CD14-positive monocyte (primary cell): ENCODE data around the gene WDR86. TPM values are rescaled to one million over a fixed set of nuclear protein-coding genes. Genes with fewer than 3 reads are reported as not detected.

ENCODE experiments used
- DNase-seq, 3 donors: peaks; one replicate each; pipeline ENCODE4 v3.0.0-alpha.2; 2011 to 2022
- H2AFZ ChIP-seq: 2 replicates; pipeline ENCODE4 v1.6.0; 2012; ENCODE audit warnings: mild to moderate bottlenecking, low read depth, low read length, inconsistent platforms; ENCODE audit not compliant: insufficient read depth, poor library complexity, severe bottlenecking
- H3K27ac ChIP-seq, 2 donors: 1 replicate in 1 of 2; 2 replicates in 1 of 2; pipeline ENCODE4 v1.5.1; 2012 to 2013; ENCODE audit warnings: low read length in 2 of 2, control low read depth in 1 of 2, inconsistent platforms in 1 of 2, low read depth in 1 of 2, mild to moderate bottlenecking in 1 of 2
- H3K27me3 ChIP-seq, 2 donors: one replicate each; pipeline versions ENCODE4 v1.6.0 to v1.6.1; 2011 to 2013; ENCODE audit warnings: low read length in 2 of 2; ENCODE audit not compliant: control insufficient read depth in 2 of 2, insufficient read depth in 2 of 2
- H3K36me3 ChIP-seq, 2 donors: replicated peaks in 1 of 2; 1 replicate in 1 of 2; 2 replicates in 1 of 2; pipeline versions ENCODE4 v1.5.1 to v1.6.1; 2012 to 2013; ENCODE audit warnings: low read length in 2 of 2, control low read depth in 1 of 2, inconsistent platforms in 1 of 2, mild to moderate bottlenecking in 1 of 2; ENCODE audit not compliant: insufficient read depth in 2 of 2, control insufficient read depth in 1 of 2
- H3K4me1 ChIP-seq, 2 donors: 1 replicate in 1 of 2; 2 replicates in 1 of 2; pipeline versions ENCODE4 v1.5.1 to v1.6.1; 2012 to 2013; ENCODE audit warnings: low read length in 2 of 2, control low read depth in 1 of 2, inconsistent platforms in 1 of 2, mild to moderate bottlenecking in 1 of 2, moderate library complexity in 1 of 2; ENCODE audit not compliant: insufficient read depth in 2 of 2, control insufficient read depth in 1 of 2
- H3K4me2 ChIP-seq: replicated peaks from 2 replicates; pipeline ENCODE3; 2012; ENCODE audit warnings: low read length, moderate library complexity, mild to moderate bottlenecking; ENCODE audit not compliant: poor library complexity, severe bottlenecking; ENCODE audit errors: extremely low read depth
- H3K4me3 ChIP-seq, 3 experiments: fragments of 200-600 bp in 1 of 3; sonication (generic) in 1 of 3; replicated peaks in 1 of 3; 1 replicate in 2 of 3; 2 replicates in 1 of 3; pipeline ENCODE4 v1.5.1; 2011 to 2013; ENCODE audit warnings: low read length in 3 of 3, mild to moderate bottlenecking in 3 of 3, control low read depth in 2 of 3, low read depth in 2 of 3, inconsistent platforms in 1 of 3, moderate library complexity in 1 of 3
- H3K79me2 ChIP-seq: 2 replicates; pipeline ENCODE4 v1.6.0; 2012; ENCODE audit warnings: mild to moderate bottlenecking, control low read depth, inconsistent platforms, low read length, moderate library complexity; ENCODE audit not compliant: insufficient read depth
- H3K9ac ChIP-seq: 2 replicates; pipeline ENCODE4 v1.6.0; 2017; ENCODE audit warnings: low read length, mild to moderate bottlenecking; ENCODE audit not compliant: insufficient read depth, poor library complexity, severe bottlenecking
- H3K9me3 ChIP-seq, 2 donors: replicated peaks in 1 of 2; 1 replicate in 1 of 2; 2 replicates in 1 of 2; pipeline versions ENCODE4 v1.5.1 to v1.6.1; 2012 to 2013; ENCODE audit warnings: low read length in 2 of 2, control low read depth in 1 of 2; ENCODE audit not compliant: control insufficient read depth in 1 of 2, insufficient read depth in 1 of 2
- H4K20me1 ChIP-seq: 2 replicates; pipeline ENCODE4 v1.6.0; 2012; ENCODE audit warnings: mild to moderate bottlenecking, low read length, control low read depth, moderate library complexity; ENCODE audit not compliant: insufficient read depth
- H3K27ac Mint-ChIP-seq, 7 donors: one replicate each; pipeline ENCODE4 v1.8.0; 2020; ENCODE audit warnings: mild to moderate bottlenecking in 7 of 7, mixed read lengths in 7 of 7, moderate library complexity in 6 of 7, inconsistent platforms in 2 of 7
- H3K27me3 Mint-ChIP-seq, 3 donors: one replicate each; pipeline ENCODE4 v1.8.0; 2021 to 2022; ENCODE audit warnings: low read depth in 3 of 3, mild to moderate bottlenecking in 3 of 3, mixed read lengths in 3 of 3, moderate library complexity in 3 of 3, inconsistent platforms in 1 of 3
- H3K36me3 Mint-ChIP-seq, 2 donors: one replicate each; pipeline ENCODE4 v1.8.0; 2020; ENCODE audit warnings: mixed read lengths in 2 of 2, inconsistent platforms in 1 of 2, mild to moderate bottlenecking in 1 of 2
- H3K4me1 Mint-ChIP-seq: one replicate; pipeline ENCODE4 v1.8.0; 2020; ENCODE audit warnings: mild to moderate bottlenecking, mixed read lengths
- H3K4me3 Mint-ChIP-seq, 2 donors: one replicate each; pipeline ENCODE4 v1.8.0; 2020; ENCODE audit warnings: mild to moderate bottlenecking in 2 of 2, mixed read lengths in 2 of 2, moderate library complexity in 1 of 2
- H3K9me3 Mint-ChIP-seq, 7 donors: one replicate each; pipeline ENCODE4 v1.8.0; 2020 to 2022; ENCODE audit warnings: mixed read lengths in 7 of 7, mild to moderate bottlenecking in 6 of 7, moderate library complexity in 6 of 7, inconsistent platforms in 2 of 7
- WGBS: methylation state at CpG from one replicate; pipeline ENCODE4 v1.1.5; 2013; ENCODE audit warnings: missing lambda C conversion rate; ENCODE audit not compliant: insufficient coverage; 5-methylcytosine and 5-hydroxymethylcytosine counted together
- intact Hi-C, 2 donors: fragments of 100-400 bp; cut with micrococcal nuclease; formaldehyde crosslinking; loops; one replicate each; pipeline versions ENCODE4 v1.15.0 to v1.15.1; 2023
- polyA plus RNA-seq, 3 donors: library from polyadenylated mRNA; depleted of rRNA in 1 of 3; unstranded in 2 of 3; stranded (reverse) in 1 of 3; fragments of 300-500 nt in 2 of 3; fragments of >200 nt in 1 of 3; fragmentation: Illumina TruSeq in 2 of 3; gene quantifications; 1 replicate in 2 of 3; 2 replicates in 1 of 3; pipeline ENCODE4 v1.2.3, GENCODE V29; 2012 to 2021
- TF ChIP-seq, protein P1 (sequence below): fragments of 200-600 bp; IDR thresholded peaks from one replicate; pipeline ENCODE4 v1.8.0; 2022; ENCODE audit warnings: antibody characterized with exemption, mild to moderate bottlenecking

The WDR86 gene
- polyA plus RNA-seq, 3 donors: 0.11 to 0.30 (median 0.24) TPM

DNA sequence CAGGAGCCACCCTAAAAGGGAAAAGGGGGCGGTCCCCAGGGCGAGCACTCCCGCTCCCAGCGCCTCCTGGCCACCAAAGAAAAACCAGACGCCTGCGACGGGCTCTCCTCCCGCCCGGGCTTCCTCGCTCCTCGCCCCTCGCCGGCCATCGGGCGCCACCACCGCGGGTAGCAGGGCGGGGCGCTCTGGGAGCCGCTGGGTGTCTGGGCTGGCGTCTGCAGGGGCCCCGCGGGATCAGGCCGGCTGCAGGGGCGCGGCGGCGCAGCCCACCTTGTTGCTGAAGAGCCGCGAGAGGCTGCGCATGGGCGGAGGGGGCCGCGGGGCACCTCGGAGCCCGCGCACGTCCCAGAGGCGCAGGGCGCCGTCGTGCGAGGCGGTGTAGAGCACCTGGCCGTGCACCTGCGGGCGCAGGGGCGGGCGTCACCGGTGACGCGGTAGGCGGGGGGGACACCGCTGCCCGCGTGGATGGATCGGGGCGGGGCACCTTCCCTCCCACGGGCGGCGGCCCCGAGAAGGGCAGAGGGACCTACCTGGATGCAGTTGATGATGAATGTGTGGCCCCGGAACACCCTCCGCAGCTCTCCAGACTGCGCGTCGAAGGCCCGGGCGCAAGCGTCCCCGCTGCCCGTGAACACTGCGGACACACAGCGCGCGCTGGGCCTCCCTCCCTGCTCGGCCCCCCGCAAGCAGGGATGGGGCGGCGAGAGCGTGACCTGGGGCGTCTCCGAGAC is 28.3 kb downstream of the WDR86 start:
- Histone ChIP-seq H3K79me2 (no peaks in the 10 kb centered on the region), H3K9me3 (peaks cover 0 to 9% of the 10 kb centered on the region in 2 donors), H3K4me3 (peak overlapping the region in 2 of 3 experiments; percentile 1 to 66), H3K9ac (peak overlapping the region; percentile 29), H3K4me2 (peak overlapping the region; percentile 79), H3K4me1 (peaks cover 15 to 22% of the 10 kb centered on the region in 2 donors), H2AFZ (peak overlapping the region; percentile 65), H4K20me1 (no peaks in the 10 kb centered on the region), H3K27me3 (peaks cover 12 to 37% of the 10 kb centered on the region in 2 donors), H3K36me3 (peaks cover 18 to 24% of the 10 kb centered on the region in 2 donors), H3K27ac (no peak overlapping the region)
- Mint-ChIP-seq H3K4me1 (peaks cover 11% of the 10 kb centered on the region), H3K27ac (no peak overlapping the region), H3K27me3 (peaks cover 36 to 52% (median 43%) of the 10 kb centered on the region in 3 donors), H3K9me3 (peaks cover 0 to 12% (median 3%) of the 10 kb centered on the region in 7 donors), H3K36me3 (peaks cover 28 to 32% of the 10 kb centered on the region in 2 donors), H3K4me3 (peak overlapping the region; percentile 63 to 81)
- TF ChIP-seq, protein P1, sequence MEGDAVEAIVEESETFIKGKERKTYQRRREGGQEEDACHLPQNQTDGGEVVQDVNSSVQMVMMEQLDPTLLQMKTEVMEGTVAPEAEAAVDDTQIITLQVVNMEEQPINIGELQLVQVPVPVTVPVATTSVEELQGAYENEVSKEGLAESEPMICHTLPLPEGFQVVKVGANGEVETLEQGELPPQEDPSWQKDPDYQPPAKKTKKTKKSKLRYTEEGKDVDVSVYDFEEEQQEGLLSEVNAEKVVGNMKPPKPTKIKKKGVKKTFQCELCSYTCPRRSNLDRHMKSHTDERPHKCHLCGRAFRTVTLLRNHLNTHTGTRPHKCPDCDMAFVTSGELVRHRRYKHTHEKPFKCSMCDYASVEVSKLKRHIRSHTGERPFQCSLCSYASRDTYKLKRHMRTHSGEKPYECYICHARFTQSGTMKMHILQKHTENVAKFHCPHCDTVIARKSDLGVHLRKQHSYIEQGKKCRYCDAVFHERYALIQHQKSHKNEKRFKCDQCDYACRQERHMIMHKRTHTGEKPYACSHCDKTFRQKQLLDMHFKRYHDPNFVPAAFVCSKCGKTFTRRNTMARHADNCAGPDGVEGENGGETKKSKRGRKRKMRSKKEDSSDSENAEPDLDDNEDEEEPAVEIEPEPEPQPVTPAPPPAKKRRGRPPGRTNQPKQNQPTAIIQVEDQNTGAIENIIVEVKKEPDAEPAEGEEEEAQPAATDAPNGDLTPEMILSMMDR: no peak
- DNase-seq: no peak
- WGBS: 1% methylated on average over 81 of the region's 83 CpGs
- intact Hi-C loops: loop anchor here in 1 of 2 donors (5.0 kb wide), 1 partner anchor 71 kb away; no protein-coding TSS in a partner anchor

DNA sequence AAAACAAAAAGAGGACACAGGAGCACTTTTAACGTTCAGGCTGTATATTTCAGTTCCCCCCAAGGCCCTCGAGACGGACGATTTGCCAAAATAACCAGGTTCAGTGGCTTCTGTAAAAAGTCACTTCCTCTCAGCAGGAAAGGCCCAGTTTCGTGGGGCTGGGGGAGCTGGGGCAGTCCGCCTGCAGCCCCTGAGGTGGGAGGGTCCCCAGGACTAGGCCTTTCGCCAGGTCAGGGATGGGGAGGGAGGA is 28.8 kb downstream of the WDR86 start:
- peak; percentile 20 to 29 (median 23) for DNase-seq
- Histone ChIP-seq H3K4me2 (peak overlapping the region; percentile 79), H3K27me3 (peaks cover 12 to 37% of the 10 kb centered on the region in 2 donors), H3K4me3 (peak overlapping the region in 2 of 3 experiments; percentile 1 to 66), H3K9ac (peak overlapping the region; percentile 29), H2AFZ (peak overlapping the region; percentile 65), H4K20me1 (no peaks in the 10 kb centered on the region), H3K79me2 (no peaks in the 10 kb centered on the region), H3K36me3 (peaks cover 22 to 29% of the 10 kb centered on the region in 2 donors), H3K4me1 (peaks cover 15 to 22% of the 10 kb centered on the region in 2 donors), H3K27ac (no peak overlapping the region), H3K9me3 (peaks cover 0 to 9% of the 10 kb centered on the region in 2 donors)
- Mint-ChIP-seq H3K4me1 (peaks cover 11% of the 10 kb centered on the region), H3K27me3 (peaks cover 36 to 50% (median 43%) of the 10 kb centered on the region in 3 donors), H3K4me3 (peak overlapping the region; percentile 63 to 81), H3K36me3 (peaks cover 33 to 37% of the 10 kb centered on the region in 2 donors), H3K9me3 (peaks cover 0 to 12% (median 3%) of the 10 kb centered on the region in 7 donors), H3K27ac (no peak overlapping the region)
- whole genome bisulfite sequencing: 0% methylated on average over 7 of the region's 7 CpGs
- intact Hi-C loops: loop anchor here in 1 of 2 donors (5.0 kb wide), 1 partner anchor 71 kb away; no protein-coding TSS in a partner anchor
- TF ChIP-seq, protein P1: no peak
